Peyer's patch (tissue), 4 donors: ENCODE data around the gene DHFR2.

ENCODE experiments used
- CTCF ChIP-seq, 6 experiments: fragments of 450-650 bp in 4 of 6; fragments of 200-600 bp in 2 of 6; sonication (generic) in 1 of 6; IDR thresholded peaks; one replicate each; pipeline ENCODE4 v1.5.1; 2017 to 2019; ENCODE audit warnings: antibody characterized with exemption in 6 of 6, mild to moderate bottlenecking in 3 of 6, moderate library complexity in 1 of 6
- POLR2A ChIP-seq, 2 donors: fragments of 450-650 bp; IDR thresholded peaks; one replicate each; pipeline ENCODE4 v1.5.1; 2017; ENCODE audit warnings: antibody characterized with exemption in 2 of 2, mild to moderate bottlenecking in 2 of 2, moderate library complexity in 2 of 2

DNA sequence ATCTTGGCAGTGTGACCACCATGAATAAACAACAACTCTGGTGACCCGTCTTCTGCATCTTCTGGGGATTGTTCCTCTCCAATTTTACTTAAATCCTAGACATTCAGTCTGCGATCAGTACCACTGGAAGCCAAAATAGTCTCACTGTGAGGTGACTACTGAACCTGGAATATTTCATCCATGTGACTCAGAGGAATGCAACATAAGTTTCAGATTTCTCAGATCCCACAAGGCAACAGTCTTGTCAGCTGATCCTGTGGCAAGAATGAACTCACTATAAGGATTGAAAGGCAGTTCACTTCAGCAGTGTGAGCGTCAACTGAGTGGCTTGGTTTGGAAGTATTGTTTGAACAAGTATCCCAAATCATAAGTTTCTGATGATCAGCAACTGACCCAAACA lies 13.3 kb upstream of the DHFR2 start:
- no peak for TF ChIP-seq CTCF (IDR thresholded peaks at IDR 0.05)
- no peak for TF ChIP-seq POLR2A (IDR thresholded peaks at IDR 0.05)
